Adrenal gland (tissue), 5 donors: ENCODE data around the gene TEX36.

Experiments
- POLR2A ChIP-seq, 2 donors: fragments of 450-650 bp; IDR thresholded peaks; one replicate each; pipeline ENCODE4 v1.6.1; 2017; ENCODE audit warnings: antibody characterized with exemption in 2 of 2, mild to moderate bottlenecking in 2 of 2, moderate library complexity in 1 of 2
- TF ChIP-seq, protein P1 (sequence below), 6 experiments: fragments of 450-650 bp in 4 of 6; fragments of 200-600 bp in 2 of 6; sonication (generic) in 1 of 6; IDR thresholded peaks; 1 replicate in 5 of 6; 2 replicates in 1 of 6; pipeline versions ENCODE4 v1.5.1 to v1.8.0; 2016 to 2021; ENCODE audit warnings: antibody characterized with exemption in 6 of 6, mild to moderate bottlenecking in 2 of 6, moderate library complexity in 1 of 6
- donor health status: DM: no; HTN: no; CAD: no.

DNA sequence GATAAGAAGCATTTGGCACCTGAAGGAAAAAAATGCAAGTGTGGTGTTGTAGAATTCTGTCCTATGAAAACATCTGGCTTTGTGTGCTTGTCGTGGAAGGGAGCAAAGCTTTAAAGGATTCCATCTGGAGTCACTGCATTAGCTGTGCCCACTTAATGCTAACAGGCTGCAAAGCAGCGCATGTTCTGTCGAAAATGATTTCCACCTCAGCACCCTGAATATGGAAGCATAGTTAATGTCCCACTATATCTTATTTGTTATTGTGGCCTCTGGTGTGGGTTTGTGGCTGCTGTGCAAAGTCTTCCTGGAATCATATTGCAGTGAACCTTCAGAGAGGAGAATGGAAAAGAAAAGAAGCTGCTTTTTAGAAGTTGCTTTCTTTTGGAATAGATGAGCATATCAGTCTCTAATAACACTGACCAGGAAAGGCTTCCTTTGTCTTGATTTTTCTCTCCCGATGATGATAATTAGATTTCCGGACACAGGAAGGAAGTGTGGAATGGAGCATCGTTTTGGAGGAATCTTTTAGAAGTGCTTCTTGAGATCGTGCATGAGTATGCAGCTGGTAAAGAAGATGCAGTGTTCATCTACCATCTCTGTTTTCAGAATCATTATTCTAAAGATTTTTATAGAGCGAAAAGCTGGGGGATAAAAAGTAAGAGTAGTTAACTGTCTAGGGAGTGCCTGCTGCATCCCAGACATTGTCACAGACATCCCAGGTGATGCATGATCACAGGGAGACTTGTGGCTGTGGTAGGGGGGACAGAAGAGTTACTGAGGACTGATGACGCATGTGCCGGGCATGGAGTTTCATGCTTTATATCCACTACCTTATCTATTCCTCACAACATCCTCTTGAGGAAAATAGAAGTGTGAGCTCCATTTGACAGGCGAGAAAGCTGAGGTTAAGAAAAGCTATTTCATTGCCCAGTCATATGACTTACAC, 54.6 kb downstream of the TEX36 start:
- TF ChIP-seq, protein P1, sequence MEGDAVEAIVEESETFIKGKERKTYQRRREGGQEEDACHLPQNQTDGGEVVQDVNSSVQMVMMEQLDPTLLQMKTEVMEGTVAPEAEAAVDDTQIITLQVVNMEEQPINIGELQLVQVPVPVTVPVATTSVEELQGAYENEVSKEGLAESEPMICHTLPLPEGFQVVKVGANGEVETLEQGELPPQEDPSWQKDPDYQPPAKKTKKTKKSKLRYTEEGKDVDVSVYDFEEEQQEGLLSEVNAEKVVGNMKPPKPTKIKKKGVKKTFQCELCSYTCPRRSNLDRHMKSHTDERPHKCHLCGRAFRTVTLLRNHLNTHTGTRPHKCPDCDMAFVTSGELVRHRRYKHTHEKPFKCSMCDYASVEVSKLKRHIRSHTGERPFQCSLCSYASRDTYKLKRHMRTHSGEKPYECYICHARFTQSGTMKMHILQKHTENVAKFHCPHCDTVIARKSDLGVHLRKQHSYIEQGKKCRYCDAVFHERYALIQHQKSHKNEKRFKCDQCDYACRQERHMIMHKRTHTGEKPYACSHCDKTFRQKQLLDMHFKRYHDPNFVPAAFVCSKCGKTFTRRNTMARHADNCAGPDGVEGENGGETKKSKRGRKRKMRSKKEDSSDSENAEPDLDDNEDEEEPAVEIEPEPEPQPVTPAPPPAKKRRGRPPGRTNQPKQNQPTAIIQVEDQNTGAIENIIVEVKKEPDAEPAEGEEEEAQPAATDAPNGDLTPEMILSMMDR (IDR thresholded peaks at IDR 0.05) = no peak
- TF ChIP-seq POLR2A (IDR thresholded peaks at IDR 0.05) = no peak
